OCI-LY1 (cell line): ENCODE measurements around the gene RCE1.

ENCODE experiments used
- CTCF ChIP-seq: fragments of 200-600 bp; sonication (generic), shearing (Covaris generic); IDR thresholded peaks from 2 replicates; pipeline ENCODE4 v1.5.1; 2017; ENCODE audit warnings: mild to moderate bottlenecking, antibody characterized with exemption, low read length, moderate library complexity, mixed read lengths
- EZH2 ChIP-seq: fragments of 200-600 bp; sonication (generic), shearing (Covaris generic); IDR thresholded peaks from 2 replicates; pipeline ENCODE4 v1.8.0; 2017; ENCODE audit warnings: borderline replicate concordance, mixed run types, mild to moderate bottlenecking, antibody characterized with exemption, low read length, moderate library complexity, mixed read lengths

- TF ChIP-seq EZH2 (no peak), CTCF (peak; percentile 19; the same call in 1 of the 2 replicates)
Observed at GRCh38 chr11:66867425-66868040, 24.3 kb downstream of the RCE1 start.
